ENCODE results near the gene CRYBA2. TPM values are rescaled to one million over a fixed set of nuclear protein-coding genes. Genes with fewer than 3 reads are reported as not detected.

Gene CRYBA2
- total and polyA plus RNA-seq, 2 donors (not counting 3 experiments of a cell fraction or from before 2014, with no cell fraction given) = not detected

DNA sequence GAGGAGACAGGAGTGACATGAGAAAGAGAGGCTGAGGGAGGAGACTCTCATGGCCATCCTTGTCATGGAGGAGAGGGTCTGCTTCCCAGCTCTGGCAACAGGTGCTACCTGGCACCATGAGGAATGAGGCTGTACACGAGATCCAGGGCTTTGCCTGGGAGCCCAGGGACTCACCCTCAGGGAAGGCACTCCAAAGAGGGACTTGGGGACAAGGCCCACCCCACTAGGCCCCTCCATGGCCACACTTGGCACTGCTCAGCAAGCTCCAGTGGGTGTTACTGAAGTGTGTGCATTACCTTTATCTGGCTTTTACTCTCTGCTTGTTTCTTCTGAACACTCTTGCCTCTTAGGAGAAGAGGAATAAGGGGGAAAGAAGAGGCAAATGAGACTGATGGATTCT is 45.4 kb upstream of the CRYBA2 start:
- CTCF ChIA-PET = interaction anchor here (0.7 to 5.6 kb wide), 3 partner anchors 9 to 81 kb away, joined by 3 to 52 read pairs (median 7); no protein-coding TSS in a partner anchor
- dilution Hi-C loops (cut with MboI; ENCODE audit: extremely low pct_ligation_motif_present, low sequenced_read_pairs) = no loop called here

More for the DNA sequence above, 45.4 kb upstream of the CRYBA2 start:
- no peak overlapping the region for H3K27ac ChIP-seq (ENCODE audit: insufficient read depth, low read depth, low read length)
- H3K36me3 ChIP-seq (ENCODE audit: control insufficient read depth in 2 of 2, extremely low read depth in 1 of 2, insufficient read depth in 2 of 2, low read length in 2 of 2) = no peaks in the 10 kb centered on the region
- no peaks in the 10 kb centered on the region for H4K20me1 ChIP-seq (replicated peaks; ENCODE audit: control insufficient read depth, extremely low read depth, insufficient read depth, low read length)
- FAIRE-seq (no peak), DNase-seq (ENCODE audit: low read depth, low spot score) (no peak)
- H3K4me2 ChIP-seq (ENCODE audit: insufficient read depth, low read length) = no peak overlapping the region
- peaks cover 30 to 32% of the 10 kb centered on the region in 2 experiments for H3K27me3 ChIP-seq (ENCODE audit: control insufficient read depth in 2 of 2, insufficient read depth in 2 of 2, low read length in 2 of 2)
- H3K4me1 ChIP-seq (ENCODE audit: control insufficient read depth, extremely low read depth, insufficient read depth, low read length) = no peaks in the 10 kb centered on the region
- no peaks in the 10 kb centered on the region for H3K9me1 ChIP-seq (replicated peaks; ENCODE audit: control insufficient read depth, extremely low read depth, insufficient read depth, low read length)
- no peak overlapping the region for H2AFZ ChIP-seq (ENCODE audit: low read depth, low read length)
- intact Hi-C loops (cut with micrococcal nuclease) = no loop called here
- H3K9me3 ChIP-seq (replicated peaks; ENCODE audit: control insufficient read depth, insufficient read depth, low read length) = no peaks in the 10 kb centered on the region
- BruUV-seq (replicated peaks) = no TSS peak
- no peak overlapping the region for H3K4me3 ChIP-seq (replicated peaks in 1 of 3; ENCODE audit: insufficient read depth in 1 of 3, low read depth in 1 of 3, low read length in 3 of 3)
- POLR2A ChIA-PET = no interaction called here
- no peaks in the 10 kb centered on the region for H3K79me2 ChIP-seq (ENCODE audit: control insufficient read depth, insufficient read depth, low read length)
- no peak overlapping the region for H3K9ac ChIP-seq (replicated peaks; ENCODE audit: extremely low read depth, insufficient read depth, low read length)
- TF ChIP-seq POLR2A (IDR thresholded peaks at IDR 0.05; ENCODE audit: low read depth, low read length) = no peak
- TF ChIP-seq, protein P1, sequence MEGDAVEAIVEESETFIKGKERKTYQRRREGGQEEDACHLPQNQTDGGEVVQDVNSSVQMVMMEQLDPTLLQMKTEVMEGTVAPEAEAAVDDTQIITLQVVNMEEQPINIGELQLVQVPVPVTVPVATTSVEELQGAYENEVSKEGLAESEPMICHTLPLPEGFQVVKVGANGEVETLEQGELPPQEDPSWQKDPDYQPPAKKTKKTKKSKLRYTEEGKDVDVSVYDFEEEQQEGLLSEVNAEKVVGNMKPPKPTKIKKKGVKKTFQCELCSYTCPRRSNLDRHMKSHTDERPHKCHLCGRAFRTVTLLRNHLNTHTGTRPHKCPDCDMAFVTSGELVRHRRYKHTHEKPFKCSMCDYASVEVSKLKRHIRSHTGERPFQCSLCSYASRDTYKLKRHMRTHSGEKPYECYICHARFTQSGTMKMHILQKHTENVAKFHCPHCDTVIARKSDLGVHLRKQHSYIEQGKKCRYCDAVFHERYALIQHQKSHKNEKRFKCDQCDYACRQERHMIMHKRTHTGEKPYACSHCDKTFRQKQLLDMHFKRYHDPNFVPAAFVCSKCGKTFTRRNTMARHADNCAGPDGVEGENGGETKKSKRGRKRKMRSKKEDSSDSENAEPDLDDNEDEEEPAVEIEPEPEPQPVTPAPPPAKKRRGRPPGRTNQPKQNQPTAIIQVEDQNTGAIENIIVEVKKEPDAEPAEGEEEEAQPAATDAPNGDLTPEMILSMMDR (IDR thresholded peaks at IDR 0.05; ENCODE audit: extremely low read depth in 1 of 2, insufficient read depth in 1 of 2, low read depth in 1 of 2, low read length in 2 of 2) = no peak
- no peak for TF ChIP-seq GATA2 (IDR thresholded peaks at IDR 0.05; ENCODE audit: insufficient read depth, insufficient read length, low read depth, low read length)
- TF ChIP-seq EZH2 (IDR thresholded peaks at IDR 0.05; ENCODE audit: borderline replicate concordance, low read depth, low read length, severe bottlenecking) = no peak
- TF ChIP-seq FOS (IDR thresholded peaks at IDR 0.05; ENCODE audit: borderline replicate concordance, insufficient read depth, low read length) = no peak
- TF ChIP-seq JUN (IDR thresholded peaks at IDR 0.05; ENCODE audit: borderline replicate concordance, insufficient read depth, insufficient read length, low read depth) = no peak
- no peak for TF ChIP-seq MYC (IDR thresholded peaks at IDR 0.05; ENCODE audit: low read depth, low read length)
- TF ChIP-seq MAX (IDR thresholded peaks at IDR 0.05; ENCODE audit: insufficient read depth, insufficient read length) = no peak
- TF ChIP-seq POLR2AphosphoS5 (IDR thresholded peaks at IDR 0.05; ENCODE audit: insufficient read depth, low read depth, low read length) = no peak
